DMS153 treated with DMSO at 0.1 percent for 48 hours (cell line): ENCODE results near the gene EWSR1.

Experiments used
- DNase-seq: peaks from one replicate; lab custom pipeline; 2025; ENCODE audit not compliant: unreplicated experiment; lab: John Stamatoyannopoulos, UW

The EWSR1 gene

GRCh38 chr22:29302681-29303465 lies 34.8 kb downstream of the EWSR1 start:
- no peak for DNase-seq

- no peak for DNase-seq
Measured at GRCh38 chr22:29305836-29306174, 37.7 kb downstream of the EWSR1 start.

- peak; percentile 58 for DNase-seq
Measured at GRCh38 chr22:29306175-29306834, 38.2 kb downstream of the EWSR1 start, which contains the start of gene GAS2L1. Gene GAS2L1, plus strand, starts transcription at chr22:29306650. Its CDS starts 1,456 bp downstream, at chr22:29308106.

GRCh38 chr22:29306835-29307595 lies 38.9 kb downstream of the EWSR1 start:
- DNase-seq: peak; percentile 17

- no peak for DNase-seq
Measured at GRCh38 chr22:29307596-29308147, 39.6 kb downstream of the EWSR1 start.

GRCh38 chr22:29308148-29308790 lies 40.2 kb downstream of the EWSR1 start:
- DNase-seq: no peak

- DNase-seq: no peak
Measured at GRCh38 chr22:29308791-29309262, 40.8 kb downstream of the EWSR1 start.

- DNase-seq: no peak
Measured at GRCh38 chr22:29309332-29310064, 41.4 kb downstream of the EWSR1 start.

- DNase-seq: no peak
Measured at GRCh38 chr22:29310065-29310862, 42.2 kb downstream of the EWSR1 start.

GRCh38 chr22:29310863-29311339 lies 42.8 kb downstream of the EWSR1 start:
- peak; percentile 55 for DNase-seq

- no peak for DNase-seq
Measured at GRCh38 chr22:29311464-29312217, 43.6 kb downstream of the EWSR1 start.

- no peak for DNase-seq
Measured at GRCh38 chr22:29312218-29313125, 44.4 kb downstream of the EWSR1 start.

- DNase-seq: no peak
Measured at GRCh38 chr22:29313126-29313575, 45.1 kb downstream of the EWSR1 start.

- peak; percentile 18 for DNase-seq
Measured at GRCh38 chr22:29313576-29314466, 45.8 kb downstream of the EWSR1 start.

- DNase-seq: no peak
Measured at GRCh38 chr22:29314537-29315285, 46.6 kb downstream of the EWSR1 start.
